ENCODE data around the gene KDM2B.

DNA sequence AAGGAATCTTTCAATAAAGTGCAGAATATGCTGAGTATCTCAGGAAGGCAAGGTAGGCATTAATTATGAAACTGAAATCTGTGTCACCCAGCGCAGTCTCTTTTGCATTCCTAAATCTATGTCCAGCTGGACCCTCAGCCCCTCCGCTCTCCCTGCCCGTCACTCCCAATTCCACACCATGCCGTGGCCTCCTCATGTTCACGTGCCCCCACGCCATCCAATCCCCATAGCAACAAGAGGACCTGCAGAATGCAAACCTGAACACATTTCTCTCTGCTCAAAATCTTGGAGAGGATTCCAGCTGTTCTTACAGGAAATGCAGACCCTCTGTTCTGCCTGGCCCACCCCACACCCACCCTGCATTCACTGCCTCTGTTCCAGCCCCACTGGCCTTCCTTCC, 35.3 kb downstream of the KDM2B start:
- TF ChIP-seq, protein P1, sequence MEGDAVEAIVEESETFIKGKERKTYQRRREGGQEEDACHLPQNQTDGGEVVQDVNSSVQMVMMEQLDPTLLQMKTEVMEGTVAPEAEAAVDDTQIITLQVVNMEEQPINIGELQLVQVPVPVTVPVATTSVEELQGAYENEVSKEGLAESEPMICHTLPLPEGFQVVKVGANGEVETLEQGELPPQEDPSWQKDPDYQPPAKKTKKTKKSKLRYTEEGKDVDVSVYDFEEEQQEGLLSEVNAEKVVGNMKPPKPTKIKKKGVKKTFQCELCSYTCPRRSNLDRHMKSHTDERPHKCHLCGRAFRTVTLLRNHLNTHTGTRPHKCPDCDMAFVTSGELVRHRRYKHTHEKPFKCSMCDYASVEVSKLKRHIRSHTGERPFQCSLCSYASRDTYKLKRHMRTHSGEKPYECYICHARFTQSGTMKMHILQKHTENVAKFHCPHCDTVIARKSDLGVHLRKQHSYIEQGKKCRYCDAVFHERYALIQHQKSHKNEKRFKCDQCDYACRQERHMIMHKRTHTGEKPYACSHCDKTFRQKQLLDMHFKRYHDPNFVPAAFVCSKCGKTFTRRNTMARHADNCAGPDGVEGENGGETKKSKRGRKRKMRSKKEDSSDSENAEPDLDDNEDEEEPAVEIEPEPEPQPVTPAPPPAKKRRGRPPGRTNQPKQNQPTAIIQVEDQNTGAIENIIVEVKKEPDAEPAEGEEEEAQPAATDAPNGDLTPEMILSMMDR (conservative IDR thresholded peaks at IDR 0.05; ENCODE audit: low read depth in 2 of 2), result no peak
- TF ChIP-seq, protein P2, sequence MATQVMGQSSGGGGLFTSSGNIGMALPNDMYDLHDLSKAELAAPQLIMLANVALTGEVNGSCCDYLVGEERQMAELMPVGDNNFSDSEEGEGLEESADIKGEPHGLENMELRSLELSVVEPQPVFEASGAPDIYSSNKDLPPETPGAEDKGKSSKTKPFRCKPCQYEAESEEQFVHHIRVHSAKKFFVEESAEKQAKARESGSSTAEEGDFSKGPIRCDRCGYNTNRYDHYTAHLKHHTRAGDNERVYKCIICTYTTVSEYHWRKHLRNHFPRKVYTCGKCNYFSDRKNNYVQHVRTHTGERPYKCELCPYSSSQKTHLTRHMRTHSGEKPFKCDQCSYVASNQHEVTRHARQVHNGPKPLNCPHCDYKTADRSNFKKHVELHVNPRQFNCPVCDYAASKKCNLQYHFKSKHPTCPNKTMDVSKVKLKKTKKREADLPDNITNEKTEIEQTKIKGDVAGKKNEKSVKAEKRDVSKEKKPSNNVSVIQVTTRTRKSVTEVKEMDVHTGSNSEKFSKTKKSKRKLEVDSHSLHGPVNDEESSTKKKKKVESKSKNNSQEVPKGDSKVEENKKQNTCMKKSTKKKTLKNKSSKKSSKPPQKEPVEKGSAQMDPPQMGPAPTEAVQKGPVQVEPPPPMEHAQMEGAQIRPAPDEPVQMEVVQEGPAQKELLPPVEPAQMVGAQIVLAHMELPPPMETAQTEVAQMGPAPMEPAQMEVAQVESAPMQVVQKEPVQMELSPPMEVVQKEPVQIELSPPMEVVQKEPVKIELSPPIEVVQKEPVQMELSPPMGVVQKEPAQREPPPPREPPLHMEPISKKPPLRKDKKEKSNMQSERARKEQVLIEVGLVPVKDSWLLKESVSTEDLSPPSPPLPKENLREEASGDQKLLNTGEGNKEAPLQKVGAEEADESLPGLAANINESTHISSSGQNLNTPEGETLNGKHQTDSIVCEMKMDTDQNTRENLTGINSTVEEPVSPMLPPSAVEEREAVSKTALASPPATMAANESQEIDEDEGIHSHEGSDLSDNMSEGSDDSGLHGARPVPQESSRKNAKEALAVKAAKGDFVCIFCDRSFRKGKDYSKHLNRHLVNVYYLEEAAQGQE (IDR thresholded peaks at IDR 0.05; ENCODE audit: unreplicated experiment), result no peak
- no peak for TF ChIP-seq POLR2AphosphoS5 (IDR thresholded peaks at IDR 0.05; ENCODE audit: low read depth)
- no peak for TF ChIP-seq EZH2 (IDR thresholded peaks at IDR 0.05; ENCODE audit: low read depth, unreplicated experiment)
- TF ChIP-seq EZH2phosphoT487 (IDR thresholded peaks at IDR 0.05; ENCODE audit: unreplicated experiment), result no peak
- no peak for TF ChIP-seq ZNF331 (CRISPR knock-in tag; IDR thresholded peaks at IDR 0.05; ENCODE audit: low read depth)
- no peak for TF ChIP-seq JUNB (IDR thresholded peaks at IDR 0.05; ENCODE audit: unreplicated experiment)
- TF ChIP-seq, protein P3, sequence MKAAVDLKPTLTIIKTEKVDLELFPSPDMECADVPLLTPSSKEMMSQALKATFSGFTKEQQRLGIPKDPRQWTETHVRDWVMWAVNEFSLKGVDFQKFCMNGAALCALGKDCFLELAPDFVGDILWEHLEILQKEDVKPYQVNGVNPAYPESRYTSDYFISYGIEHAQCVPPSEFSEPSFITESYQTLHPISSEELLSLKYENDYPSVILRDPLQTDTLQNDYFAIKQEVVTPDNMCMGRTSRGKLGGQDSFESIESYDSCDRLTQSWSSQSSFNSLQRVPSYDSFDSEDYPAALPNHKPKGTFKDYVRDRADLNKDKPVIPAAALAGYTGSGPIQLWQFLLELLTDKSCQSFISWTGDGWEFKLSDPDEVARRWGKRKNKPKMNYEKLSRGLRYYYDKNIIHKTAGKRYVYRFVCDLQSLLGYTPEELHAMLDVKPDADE (IDR thresholded peaks at IDR 0.05), result no peak
- TF ChIP-seq CREB1 (CRISPR knock-in tag; IDR thresholded peaks at IDR 0.05; ENCODE audit: low read depth), result no peak
- TF ChIP-seq, protein P4, sequence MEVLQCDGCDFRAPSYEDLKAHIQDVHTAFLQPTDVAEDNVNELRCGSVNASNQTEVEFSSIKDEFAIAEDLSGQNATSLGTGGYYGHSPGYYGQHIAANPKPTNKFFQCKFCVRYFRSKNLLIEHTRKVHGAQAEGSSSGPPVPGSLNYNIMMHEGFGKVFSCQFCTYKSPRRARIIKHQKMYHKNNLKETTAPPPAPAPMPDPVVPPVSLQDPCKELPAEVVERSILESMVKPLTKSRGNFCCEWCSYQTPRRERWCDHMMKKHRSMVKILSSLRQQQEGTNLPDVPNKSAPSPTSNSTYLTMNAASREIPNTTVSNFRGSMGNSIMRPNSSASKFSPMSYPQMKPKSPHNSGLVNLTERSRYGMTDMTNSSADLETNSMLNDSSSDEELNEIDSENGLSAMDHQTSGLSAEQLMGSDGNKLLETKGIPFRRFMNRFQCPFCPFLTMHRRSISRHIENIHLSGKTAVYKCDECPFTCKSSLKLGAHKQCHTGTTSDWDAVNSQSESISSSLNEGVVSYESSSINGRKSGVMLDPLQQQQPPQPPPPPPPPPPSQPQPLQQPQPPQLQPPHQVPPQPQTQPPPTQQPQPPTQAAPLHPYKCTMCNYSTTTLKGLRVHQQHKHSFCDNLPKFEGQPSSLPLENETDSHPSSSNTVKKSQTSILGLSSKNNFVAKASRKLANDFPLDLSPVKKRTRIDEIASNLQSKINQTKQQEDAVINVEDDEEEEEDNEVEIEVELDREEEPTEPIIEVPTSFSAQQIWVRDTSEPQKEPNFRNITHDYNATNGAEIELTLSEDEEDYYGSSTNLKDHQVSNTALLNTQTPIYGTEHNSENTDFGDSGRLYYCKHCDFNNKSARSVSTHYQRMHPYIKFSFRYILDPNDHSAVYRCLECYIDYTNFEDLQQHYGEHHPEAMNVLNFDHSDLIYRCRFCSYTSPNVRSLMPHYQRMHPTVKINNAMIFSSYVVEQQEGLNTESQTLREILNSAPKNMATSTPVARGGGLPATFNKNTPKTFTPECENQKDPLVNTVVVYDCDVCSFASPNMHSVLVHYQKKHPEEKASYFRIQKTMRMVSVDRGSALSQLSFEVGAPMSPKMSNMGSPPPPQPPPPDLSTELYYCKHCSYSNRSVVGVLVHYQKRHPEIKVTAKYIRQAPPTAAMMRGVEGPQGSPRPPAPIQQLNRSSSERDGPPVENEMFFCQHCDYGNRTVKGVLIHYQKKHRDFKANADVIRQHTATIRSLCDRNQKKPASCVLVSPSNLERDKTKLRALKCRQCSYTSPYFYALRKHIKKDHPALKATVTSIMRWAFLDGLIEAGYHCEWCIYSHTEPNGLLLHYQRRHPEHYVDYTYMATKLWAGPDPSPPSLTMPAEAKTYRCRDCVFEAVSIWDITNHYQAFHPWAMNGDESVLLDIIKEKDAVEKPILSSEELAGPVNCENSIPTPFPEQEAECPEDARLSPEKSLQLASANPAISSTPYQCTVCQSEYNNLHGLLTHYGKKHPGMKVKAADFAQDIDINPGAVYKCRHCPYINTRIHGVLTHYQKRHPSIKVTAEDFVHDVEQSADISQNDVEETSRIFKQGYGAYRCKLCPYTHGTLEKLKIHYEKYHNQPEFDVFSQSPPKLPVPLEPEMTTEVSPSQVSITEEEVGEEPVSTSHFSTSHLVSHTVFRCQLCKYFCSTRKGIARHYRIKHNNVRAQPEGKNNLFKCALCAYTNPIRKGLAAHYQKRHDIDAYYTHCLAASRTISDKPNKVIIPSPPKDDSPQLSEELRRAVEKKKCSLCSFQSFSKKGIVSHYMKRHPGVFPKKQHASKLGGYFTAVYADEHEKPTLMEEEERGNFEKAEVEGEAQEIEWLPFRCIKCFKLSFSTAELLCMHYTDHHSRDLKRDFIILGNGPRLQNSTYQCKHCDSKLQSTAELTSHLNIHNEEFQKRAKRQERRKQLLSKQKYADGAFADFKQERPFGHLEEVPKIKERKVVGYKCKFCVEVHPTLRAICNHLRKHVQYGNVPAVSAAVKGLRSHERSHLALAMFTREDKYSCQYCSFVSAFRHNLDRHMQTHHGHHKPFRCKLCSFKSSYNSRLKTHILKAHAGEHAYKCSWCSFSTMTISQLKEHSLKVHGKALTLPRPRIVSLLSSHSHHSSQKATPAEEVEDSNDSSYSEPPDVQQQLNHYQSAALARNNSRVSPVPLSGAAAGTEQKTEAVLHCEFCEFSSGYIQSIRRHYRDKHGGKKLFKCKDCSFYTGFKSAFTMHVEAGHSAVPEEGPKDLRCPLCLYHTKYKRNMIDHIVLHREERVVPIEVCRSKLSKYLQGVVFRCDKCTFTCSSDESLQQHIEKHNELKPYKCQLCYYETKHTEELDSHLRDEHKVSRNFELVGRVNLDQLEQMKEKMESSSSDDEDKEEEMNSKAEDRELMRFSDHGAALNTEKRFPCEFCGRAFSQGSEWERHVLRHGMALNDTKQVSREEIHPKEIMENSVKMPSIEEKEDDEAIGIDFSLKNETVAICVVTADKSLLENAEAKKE (CRISPR knock-in tag; IDR thresholded peaks at IDR 0.05), result no peak
- no peak for TF ChIP-seq STAT1 (IDR thresholded peaks at IDR 0.05; ENCODE audit: unreplicated experiment)
- no peak for TF ChIP-seq NANOG (IDR thresholded peaks at IDR 0.05; ENCODE audit: borderline replicate concordance)
- TF ChIP-seq ZNF114 (CRISPR knock-in tag; IDR thresholded peaks at IDR 0.05), result no peak

Measured in GM23338 (cell line).